HepG2 (cell line): ENCODE measurements around the gene OXLD1. TPM values are rescaled to one million over a fixed set of nuclear protein-coding genes. Genes with fewer than 3 reads are reported as not detected.

Source experiments
- GTF3A ChIP-seq: sonication (generic); formaldehyde crosslinking; conservative IDR thresholded peaks from 2 replicates; pipeline ENCODE4 v1.4.0; 2020; ENCODE audit warnings: mild to moderate bottlenecking, missing genetic modification reagents
- HNF1B ChIP-seq: sonication (generic); formaldehyde crosslinking; IDR thresholded peaks from 2 replicates; pipeline ENCODE4 v1.5.1; 2020; ENCODE audit warnings: mild to moderate bottlenecking, moderate library complexity, missing genetic modification reagents
- ONECUT2 ChIP-seq: sonication (generic); formaldehyde crosslinking; IDR thresholded peaks from 2 replicates; pipeline ENCODE4 v1.4.0; 2020; ENCODE audit warnings: missing genetic modification reagents
- TFDP2 ChIP-seq: sonication (generic); formaldehyde crosslinking; IDR thresholded peaks from 2 replicates; pipeline ENCODE4 v1.4.0; 2020; ENCODE audit warnings: missing genetic modification reagents
- ZBTB34 ChIP-seq: sonication (generic); formaldehyde crosslinking; IDR thresholded peaks from 2 replicates; pipeline ENCODE4 v1.8.0; 2022; ENCODE audit warnings: mild to moderate bottlenecking, missing genetic modification reagents
- ZBTB43 ChIP-seq: sonication (generic); formaldehyde crosslinking; conservative IDR thresholded peaks from 2 replicates; pipeline ENCODE4 v1.4.0; 2020; ENCODE audit warnings: missing genetic modification reagents
- ZBTB7A ChIP-seq: sonication (generic); formaldehyde crosslinking; IDR thresholded peaks from 2 replicates; pipeline ENCODE4 v1.8.0; 2022; ENCODE audit warnings: mild to moderate bottlenecking, missing genetic modification reagents
- ZNF10 ChIP-seq: sonication (generic); formaldehyde crosslinking; IDR thresholded peaks from 2 replicates; pipeline ENCODE4 v1.4.0; 2020; ENCODE audit warnings: mild to moderate bottlenecking, low read depth, missing genetic modification reagents, borderline replicate concordance
- ZNF276 ChIP-seq: sonication (generic); formaldehyde crosslinking; IDR thresholded peaks from 2 replicates; pipeline ENCODE4 v1.4.0; 2020; ENCODE audit warnings: mild to moderate bottlenecking, low read depth, missing genetic modification reagents
- ZNF816 ChIP-seq: sonication (generic); formaldehyde crosslinking; IDR thresholded peaks from 2 replicates; pipeline ENCODE4 v1.8.0; 2022; ENCODE audit warnings: missing genetic modification reagents, mild to moderate bottlenecking, borderline replicate concordance
- ZSCAN5A ChIP-seq: sonication (generic); formaldehyde crosslinking; IDR thresholded peaks from 2 replicates; pipeline ENCODE4 v1.8.0; 2022; ENCODE audit warnings: mild to moderate bottlenecking, missing genetic modification reagents, borderline replicate concordance
- polyA plus RNA-seq, 8 experiments: library from polyadenylated mRNA; depleted of rRNA in 3 of 8; stranded (reverse) in 7 of 8; unstranded in 1 of 8; fragments of >200 nt; fragmentation: Illumina TruSeq in 4 of 8; extraction: Trizol in 4 of 8; gene quantifications; 2 replicates each; pipeline versions ENCODE4 v1.2.1 to v1.2.3, GENCODE V29; 2011 to 2016; ENCODE audit warnings: low read depth in 4 of 8, missing spikeins in 1 of 8, mixed read lengths in 1 of 8; ENCODE audit not compliant: insufficient read depth in 1 of 8
- total RNA-seq, 5 experiments: library from RNA; depleted of rRNA; stranded (reverse); fragments of >200 nt; fragmentation: Illumina TruSeq; extraction: Trizol; gene quantifications; 2 replicates each; pipeline ENCODE4 v1.2.3, GENCODE V29; 2016; ENCODE audit warnings: low read depth in 1 of 5

OXLD1 gene
- total and polyA plus RNA-seq, 2 of the 13 experiments (the other 11 are each of a cell fraction or from before 2014, with no cell fraction given) = 27.1 to 37.5 TPM

GRCh38 chr17:81665205-81666091 is 957 bp downstream of the OXLD1 start (continued):
- TF ChIP-seq ZNF276 (CRISPR knock-in tag) (no peak; the same call in 1 of the 2 replicates), ZNF816 (0 out of 2 replicates have a peak, but pooled peaks have one; percentile 24), ONECUT2 (no peak), HNF1B (CRISPR knock-in tag) (0 out of 2 replicates have a peak, but pooled peaks have one; percentile 21), GTF3A (CRISPR knock-in tag) (no peak), ZSCAN5A (0 out of 2 replicates have a peak, but pooled peaks have one; percentile 66), ZBTB7A (CRISPR knock-in tag) (peak; percentile 64; the same call in 1 of the 2 replicates), ZNF10 (0 out of 2 replicates have a peak, but pooled peaks have one; percentile 15), ZBTB34 (CRISPR knock-in tag) (peak; percentile 45; the same call in 1 of the 2 replicates), ZBTB43 (CRISPR knock-in tag) (no peak), TFDP2 (CRISPR knock-in tag) (no peak)
